Measurements from ENCODE around the gene GBGT1. TPM values are rescaled to one million over a fixed set of nuclear protein-coding genes. Genes with fewer than 3 reads are reported as not detected.
A peak's percentile ranks its signal among the peaks of the same experiment; 100 is the strongest.

The GBGT1 gene
- total and polyA plus RNA-seq, 9 of the 15 experiments (the other 6 are each of a cell fraction or from before 2014, with no cell fraction given) = 0.55 to 25.8 (median 13.7) TPM

GRCh38 chr9:133144904-133145851 is 18.5 kb downstream of the GBGT1 start:
- POLR2A ChIA-PET = interaction anchor here (0.6 to 2.0 kb wide), 9 partner anchors 8 to 131 kb away, joined by 3 to 9 read pairs (median 4); no protein-coding TSS in a partner anchor
- H3K9ac ChIP-seq (ENCODE audit: insufficient read depth in 1 of 2, low read depth in 2 of 2, low read length in 2 of 2) = peak overlapping the region in 1 of 2 experiments; percentile 65; a peak in 1 of 4 replicates
- ATAC-seq (no peak), DNase-seq (ENCODE audit: extremely low read depth in 1 of 4, low spot score in 3 of 4) (no peak), FAIRE-seq (no peak)
- 0 out of 2 replicates have a peak overlapping the region, but pooled peaks have one; percentile 25 for H2AFZ ChIP-seq (ENCODE audit: low read depth, low read length)
- intact Hi-C loops (cut with micrococcal nuclease) (loop anchor here (1.0 to 5.0 kb wide), 5 partner anchors 22 to 168 kb away; partner anchors contain the start of gene GFI1B), in situ Hi-C loops (cut with MboI) (loop anchor here (5.0 kb wide), 1 partner anchor 38 kb away; no protein-coding TSS in a partner anchor)
- H4K20me1 ChIP-seq (replicated peaks; ENCODE audit: control insufficient read depth, insufficient read depth, low read length) = peaks cover 27% of the 10 kb centered on the region; the same call in 1 of the 2 replicates
- H3K36me3 ChIP-seq (ENCODE audit: control insufficient read depth, insufficient read depth, low read length) = peaks cover 18% of the 10 kb centered on the region; the same call in 1 of the 3 replicates
- CTCF ChIA-PET (ENCODE audit: low intra/inter-chr PET ratio) = interaction anchor here (0.9 to 3.4 kb wide), 4 partner anchors 42 to 167 kb away, joined by 3 to 26 read pairs (median 5); partner anchors contain the start of gene GFI1B
- H3K9me3 ChIP-seq (replicated peaks; ENCODE audit: control insufficient read depth, insufficient read depth, low read depth, low read length) = no peaks in the 10 kb centered on the region
- no peaks in the 10 kb centered on the region for H3K27me3 ChIP-seq (ENCODE audit: control insufficient read depth in 2 of 2, insufficient read depth in 2 of 2, low read length in 2 of 2)
- H3K4me1 ChIP-seq (replicated peaks in 1 of 2; ENCODE audit: control insufficient read depth in 2 of 2, insufficient read depth in 2 of 2, low read length in 2 of 2) = peaks cover 46 to 81% of the 10 kb centered on the region in 2 experiments
- peak overlapping the region; percentile 75 for H3K4me2 ChIP-seq (ENCODE audit: insufficient read depth, low read length)
- BruUV-seq (replicated peaks) = no TSS peak
- peak overlapping the region; percentile 72; the same call in 2 of the 3 replicates for H3K27ac ChIP-seq (ENCODE audit: extremely low read depth, low read depth, low read length)
- TF ChIP-seq ZNF609 (CRISPR knock-in tag; IDR thresholded peaks at IDR 0.05; ENCODE audit: borderline replicate concordance) (0 out of 2 replicates have a peak, but pooled peaks have one; percentile 6), ZFX (CRISPR knock-in tag; IDR thresholded peaks at IDR 0.05) (no peak)
- H3K79me2 ChIP-seq (ENCODE audit: control insufficient read depth, insufficient read depth, low read length) = peaks cover 83% of the 10 kb centered on the region
- 73% methylated on average over 18 of the region's 19 CpGs for WGBS (ENCODE audit: insufficient coverage, low coverage, missing lambda C conversion rate)
- H3K9me1 ChIP-seq (ENCODE audit: control insufficient read depth, insufficient read depth, low read length) = peaks cover 9% of the 10 kb centered on the region
- H3K4me3 ChIP-seq = no peak overlapping the region

Measured in K562 (cell line).